SU-DHL-6 (cell line): ENCODE measurements around the gene RGR.

Experiments
- H2AFZ ChIP-seq: fragments of 200-600 bp; sonication (generic); 2 replicates; pipeline ENCODE4 v1.6.1; 2014; ENCODE audit warnings: low read depth, mild to moderate bottlenecking, moderate library complexity, mixed read lengths, antibody characterized with exemption, low read length; ENCODE audit not compliant: severe bottlenecking
- H3F3A ChIP-seq: fragments of 200-600 bp; shearing (Covaris generic); 2 replicates; pipeline ENCODE4 v1.6.0; 2016; ENCODE audit warnings: antibody characterized with exemption, mild to moderate bottlenecking; ENCODE audit not compliant: insufficient read depth
- H3K27ac ChIP-seq: fragments of 200-600 bp; sonication (generic); 2 replicates; pipeline ENCODE4 v1.5.1; 2016; ENCODE audit warnings: low read depth, mild to moderate bottlenecking, low read length, moderate library complexity, mixed read lengths
- H3K27me3 ChIP-seq: fragments of 200-600 bp; sonication (generic), shearing (Covaris generic); 2 replicates; pipeline ENCODE4 v1.6.0; 2014; ENCODE audit warnings: mild to moderate bottlenecking, low read length
- H3K36me3 ChIP-seq: fragments of 200-600 bp; sonication (generic); 2 replicates; pipeline ENCODE4 v1.6.1; 2014; ENCODE audit warnings: mild to moderate bottlenecking, low read length, mixed read lengths
- H3K4me2 ChIP-seq: fragments of 300-600, 200-600 bp; shearing (Covaris generic), sonication (generic); 2 replicates; pipeline ENCODE4 v1.6.0; 2014; ENCODE audit warnings: low read length, low read depth, mild to moderate bottlenecking; ENCODE audit not compliant: poor library complexity, severe bottlenecking
- H3K4me3 ChIP-seq: fragments of 200-600 bp; sonication (generic); 2 replicates; pipeline ENCODE4 v1.5.1; 2014; ENCODE audit warnings: antibody characterized with exemption, low read length, mild to moderate bottlenecking, mixed read lengths; ENCODE audit not compliant: insufficient read depth, poor library complexity, severe bottlenecking
- H3K79me2 ChIP-seq: fragments of 200-600 bp; sonication (generic); 2 replicates; pipeline ENCODE4 v1.6.1; 2014; ENCODE audit warnings: mild to moderate bottlenecking, low read length, moderate library complexity; ENCODE audit not compliant: insufficient read depth
- H3K9ac ChIP-seq: fragments of 200-600 bp; sonication (generic); 2 replicates; pipeline ENCODE4 v1.7.0; 2014; ENCODE audit warnings: mild to moderate bottlenecking, low read length
- H3K9me2 ChIP-seq: fragments of 200-600 bp; sonication (generic); replicated peaks from 2 replicates; pipeline ENCODE4 v1.6.1; 2014; ENCODE audit warnings: low read length; ENCODE audit not compliant: insufficient read depth
- H3K9me3 ChIP-seq: fragments of 200-600 bp; sonication (generic); 2 replicates; pipeline ENCODE4 v1.6.1; 2014; ENCODE audit warnings: low read length, mixed read lengths; ENCODE audit not compliant: insufficient read depth
- H4K20me1 ChIP-seq: fragments of 200-600 bp; sonication (generic); 2 replicates; pipeline ENCODE4 v1.6.1; 2014; ENCODE audit warnings: low read depth, mild to moderate bottlenecking, antibody characterized with exemption, low read length, moderate library complexity, mixed read lengths
- EZH2phosphoT487 ChIP-seq: fragments of 200-600 bp; sonication (generic), shearing (Covaris generic); conservative IDR thresholded peaks from 2 replicates; pipeline ENCODE4 v1.6.1; 2018; ENCODE audit warnings: mild to moderate bottlenecking, antibody characterized with exemption, low read length, moderate library complexity, mixed read lengths
- TF ChIP-seq, protein P1 (sequence below): fragments of 200-600 bp; sonication (generic); IDR thresholded peaks from one replicate; pipeline ENCODE4 v1.5.1; 2017; ENCODE audit warnings: antibody characterized with exemption, mild to moderate bottlenecking, low read length, moderate library complexity; ENCODE audit not compliant: insufficient read depth, poor library complexity, severe bottlenecking

RGR gene

DNA sequence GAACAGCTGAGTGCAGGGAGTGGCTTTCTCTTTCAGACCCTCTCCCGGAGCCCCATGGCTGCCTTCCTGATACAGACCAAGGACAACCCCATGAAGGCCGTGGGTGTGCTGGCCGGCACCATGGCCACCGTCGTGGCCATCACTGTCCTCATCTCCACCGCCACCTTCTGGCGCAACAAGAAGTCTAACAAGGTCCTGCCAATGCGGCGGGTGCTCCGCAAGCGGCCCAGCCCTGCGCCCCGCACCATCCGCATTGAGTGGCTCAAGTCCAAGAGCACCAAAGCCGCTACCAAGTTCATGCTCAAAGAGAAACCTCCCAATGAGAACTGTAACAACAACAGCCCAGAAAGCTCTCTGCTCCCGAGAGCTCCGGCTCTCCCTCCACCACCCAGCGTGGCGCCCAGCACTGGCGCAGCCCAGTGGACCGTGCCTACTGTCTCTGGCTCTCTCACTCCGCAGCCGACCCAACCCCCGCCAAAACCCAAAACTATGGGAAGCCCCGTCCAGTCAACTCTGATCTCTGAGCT is 30.7 kb upstream of the RGR start:
- Histone ChIP-seq H3K9me2 (no peaks in the 10 kb centered on the region), H4K20me1 (no peaks in the 10 kb centered on the region), H3K9me3 (no peaks in the 10 kb centered on the region), H2AFZ (peak overlapping the region; percentile 50), H3K27me3 (no peaks in the 10 kb centered on the region), H3K4me2 (no peak overlapping the region), H3K27ac (no peak overlapping the region), H3K79me2 (no peaks in the 10 kb centered on the region), H3K4me3 (no peak overlapping the region), H3F3A (no peaks in the 10 kb centered on the region), H3K9ac (no peak overlapping the region), H3K36me3 (no peaks in the 10 kb centered on the region)
- TF ChIP-seq, protein P1, sequence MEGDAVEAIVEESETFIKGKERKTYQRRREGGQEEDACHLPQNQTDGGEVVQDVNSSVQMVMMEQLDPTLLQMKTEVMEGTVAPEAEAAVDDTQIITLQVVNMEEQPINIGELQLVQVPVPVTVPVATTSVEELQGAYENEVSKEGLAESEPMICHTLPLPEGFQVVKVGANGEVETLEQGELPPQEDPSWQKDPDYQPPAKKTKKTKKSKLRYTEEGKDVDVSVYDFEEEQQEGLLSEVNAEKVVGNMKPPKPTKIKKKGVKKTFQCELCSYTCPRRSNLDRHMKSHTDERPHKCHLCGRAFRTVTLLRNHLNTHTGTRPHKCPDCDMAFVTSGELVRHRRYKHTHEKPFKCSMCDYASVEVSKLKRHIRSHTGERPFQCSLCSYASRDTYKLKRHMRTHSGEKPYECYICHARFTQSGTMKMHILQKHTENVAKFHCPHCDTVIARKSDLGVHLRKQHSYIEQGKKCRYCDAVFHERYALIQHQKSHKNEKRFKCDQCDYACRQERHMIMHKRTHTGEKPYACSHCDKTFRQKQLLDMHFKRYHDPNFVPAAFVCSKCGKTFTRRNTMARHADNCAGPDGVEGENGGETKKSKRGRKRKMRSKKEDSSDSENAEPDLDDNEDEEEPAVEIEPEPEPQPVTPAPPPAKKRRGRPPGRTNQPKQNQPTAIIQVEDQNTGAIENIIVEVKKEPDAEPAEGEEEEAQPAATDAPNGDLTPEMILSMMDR: no peak
- TF ChIP-seq EZH2phosphoT487: no peak

DNA sequence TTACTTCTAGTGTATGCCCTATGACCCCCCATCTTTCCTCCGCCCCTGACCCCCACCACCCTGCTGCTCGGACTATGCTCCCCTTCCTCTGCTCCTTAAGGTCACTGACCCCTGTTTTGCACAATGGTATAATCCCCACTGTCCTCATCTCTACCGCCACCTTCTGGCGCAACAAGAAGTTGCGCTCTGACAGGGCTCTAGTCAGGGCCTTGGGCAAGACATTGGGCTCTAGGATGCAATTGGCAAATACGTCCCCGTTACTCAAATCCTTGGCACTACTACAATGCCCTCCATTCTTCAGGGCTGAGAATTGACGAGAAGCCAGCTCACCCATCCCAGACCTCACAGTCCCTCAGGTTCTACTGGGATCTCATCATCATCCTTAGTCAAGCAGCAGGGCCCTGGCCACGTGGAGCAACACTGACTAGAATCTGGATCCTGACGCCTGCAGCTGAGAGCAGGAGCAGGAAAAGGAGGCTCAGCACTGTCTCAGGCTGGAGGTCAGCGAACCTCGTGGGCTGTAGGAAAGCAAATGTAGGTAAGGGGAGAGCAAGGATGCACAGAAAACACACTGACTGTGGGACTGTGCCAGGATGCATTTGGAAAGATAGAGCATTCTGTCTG is 30.1 kb upstream of the RGR start:
- H3K4me2 ChIP-seq: no peak overlapping the region
- H3K27me3 ChIP-seq: no peaks in the 10 kb centered on the region
- no peak overlapping the region for H3K27ac ChIP-seq
- no peaks in the 10 kb centered on the region for H3K9me2 ChIP-seq
- no peaks in the 10 kb centered on the region for H4K20me1 ChIP-seq
- peaks cover 6% of the 10 kb centered on the region; the same call in 1 of the 2 replicates for H3K9me3 ChIP-seq
- H3K36me3 ChIP-seq: no peaks in the 10 kb centered on the region
- TF ChIP-seq, protein P1: peak; percentile 64
- TF ChIP-seq EZH2phosphoT487: no peak
- no peak overlapping the region for H3K9ac ChIP-seq
- H2AFZ ChIP-seq: peak overlapping the region; percentile 50
- no peak overlapping the region for H3K4me3 ChIP-seq
- H3K79me2 ChIP-seq: no peaks in the 10 kb centered on the region
- no peaks in the 10 kb centered on the region for H3F3A ChIP-seq

DNA sequence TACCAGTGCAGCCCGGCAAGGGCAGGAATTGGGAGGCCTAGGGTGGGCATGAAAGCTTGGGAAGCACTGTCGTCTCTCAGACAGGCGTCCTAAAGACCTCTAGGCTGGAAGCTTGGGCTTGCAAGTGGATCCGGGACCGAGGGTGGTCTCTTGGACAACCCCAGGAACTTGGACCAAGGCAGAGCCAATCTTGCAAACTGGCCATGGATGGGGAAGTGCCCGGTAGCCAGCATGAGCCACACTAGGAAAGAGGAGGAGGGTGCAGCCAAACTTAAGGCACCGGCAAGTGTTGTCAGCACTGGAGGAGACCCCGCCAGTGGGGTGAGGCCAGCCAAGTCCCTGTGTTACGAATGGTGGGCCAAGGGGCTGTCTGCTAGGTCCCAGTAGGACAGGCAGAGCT is 28.0 kb upstream of the RGR start:
- no peaks in the 10 kb centered on the region for H3K27me3 ChIP-seq

More for the DNA sequence above, 28.0 kb upstream of the RGR start:
- H3K36me3 ChIP-seq: no peaks in the 10 kb centered on the region
- TF ChIP-seq, protein P1: no peak
- TF ChIP-seq EZH2phosphoT487: no peak
- no peak overlapping the region for H3K9ac ChIP-seq
- H3K4me2 ChIP-seq: no peak overlapping the region
- no peak overlapping the region for H3K27ac ChIP-seq
- no peaks in the 10 kb centered on the region for H3F3A ChIP-seq
- no peaks in the 10 kb centered on the region for H4K20me1 ChIP-seq
- no peak overlapping the region for H2AFZ ChIP-seq
- H3K4me3 ChIP-seq: no peak overlapping the region
- H3K79me2 ChIP-seq: no peaks in the 10 kb centered on the region
- peaks cover 6% of the 10 kb centered on the region; the same call in 1 of the 2 replicates for H3K9me3 ChIP-seq
- H3K9me2 ChIP-seq: no peaks in the 10 kb centered on the region
